K562 (cell line): ENCODE measurements around the gene DNAAF8. TPM values are rescaled to one million over a fixed set of nuclear protein-coding genes. Genes with fewer than 3 reads are reported as not detected.

Experiments
- ATAC-seq: fragments of 200-7000 bp; cut with Tn5 transposase; 3 replicates; pipeline ENCODE4 v1.9.1; 2020; ENCODE audit warnings: moderate library complexity
- BruUV-seq: library from RNA; stranded (reverse); fragments of 400-500 nt; replicated peaks from 2 replicates; lab custom pipeline; 2021; lab: Mats Ljungman, UMichigan
- CTCF ChIA-PET: fragments of 300-600 bp; formaldehyde crosslinking; extraction: SDS; loops from one replicate; lab custom pipeline; 2021; ENCODE audit warnings: low intra/inter-chr PET ratio; lab: Yijun Ruan, JAX
- POLR2A ChIA-PET: fragments of 300-600, 350-650 bp; sonication (Branson Sonifier 250); formaldehyde crosslinking; extraction: SDS; loops from one replicate; lab custom pipeline; 2021; ENCODE audit warnings: antibody characterized with exemption, inconsistent platforms; lab: Yijun Ruan, JAX
- DNase-seq, 4 experiments: peaks; one replicate each; pipeline versions ENCODE4 v3.0.0 to v3.0.0-alpha.2; 2011 to 2018; ENCODE audit warnings: low spot score in 3 of 4, mixed read lengths in 3 of 4; ENCODE audit errors: extremely low read depth in 1 of 4
- FAIRE-seq: peaks from 2 replicates; lab custom pipeline; 2011; peaks lifted over from hg19 to GRCh38; lab: Jason Lieb, UNC
- H2AFZ ChIP-seq: 2 replicates; pipeline ENCODE4 v1.6.0; 2011; ENCODE audit warnings: low read depth, low read length, control low read depth, inconsistent platforms
- H3K27ac ChIP-seq: fragments of 200-600 bp; 3 replicates; pipeline ENCODE4 v1.8.0; 2011; ENCODE audit warnings: low read depth, mild to moderate bottlenecking, control low read depth, inconsistent platforms, low read length, moderate library complexity, mixed read lengths; ENCODE audit errors: extremely low read depth
- H3K27me3 ChIP-seq, 2 experiments: fragments of 300-600 bp in 1 of 2; 2 replicates in 1 of 2; 3 replicates in 1 of 2; pipeline versions ENCODE4 v1.6.0 to v1.8.0; 2011; ENCODE audit warnings: inconsistent platforms in 2 of 2, low read length in 2 of 2, mild to moderate bottlenecking in 1 of 2, mixed read lengths in 1 of 2, moderate library complexity in 1 of 2; ENCODE audit not compliant: control insufficient read depth in 2 of 2, insufficient read depth in 2 of 2
- H3K36me3 ChIP-seq: fragments of 300-600 bp; 3 replicates; pipeline ENCODE4 v1.8.0; 2011; ENCODE audit warnings: mild to moderate bottlenecking, low read length, inconsistent platforms; ENCODE audit not compliant: control insufficient read depth, insufficient read depth
- H3K4me1 ChIP-seq, 2 experiments: fragments of 200-600 bp in 1 of 2; replicated peaks in 1 of 2; 2 replicates in 1 of 2; 3 replicates in 1 of 2; pipeline versions ENCODE4 v1.5.1 to v1.8.0; 2011; ENCODE audit warnings: inconsistent platforms in 2 of 2, low read length in 2 of 2, mild to moderate bottlenecking in 1 of 2, mixed read lengths in 1 of 2, moderate library complexity in 1 of 2; ENCODE audit not compliant: control insufficient read depth in 2 of 2, insufficient read depth in 2 of 2
- H3K4me2 ChIP-seq: 2 replicates; pipeline ENCODE4 v1.6.1; 2011; ENCODE audit warnings: low read length, control low read depth, inconsistent platforms, mixed read lengths; ENCODE audit not compliant: insufficient read depth
- H3K4me3 ChIP-seq: fragments of 200-600 bp; sonication (generic), shearing (Covaris generic); 2 replicates; pipeline ENCODE4 v1.5.1; 2016; ENCODE audit warnings: control low read depth, inconsistent platforms
- H3K79me2 ChIP-seq: fragments of 200-600 bp; 3 replicates; pipeline ENCODE4 v1.8.0; 2011; ENCODE audit warnings: low read length, inconsistent platforms; ENCODE audit not compliant: control insufficient read depth, insufficient read depth
- H3K9ac ChIP-seq, 2 experiments: 2 replicates each; pipeline versions ENCODE4 v1.6.0 to v1.6.1; 2011; ENCODE audit warnings: low read depth in 2 of 2, low read length in 2 of 2, control low read depth in 1 of 2, inconsistent platforms in 1 of 2, mild to moderate bottlenecking in 1 of 2, mixed read lengths in 1 of 2; ENCODE audit not compliant: insufficient read depth in 1 of 2
- H3K9me1 ChIP-seq: one replicate; pipeline ENCODE4 v1.6.0; 2011; ENCODE audit warnings: inconsistent platforms, mild to moderate bottlenecking, low read length, moderate library complexity; ENCODE audit not compliant: control insufficient read depth, insufficient read depth
- H3K9me3 ChIP-seq: replicated peaks from 2 replicates; pipeline ENCODE4 v1.5.1; 2011; ENCODE audit warnings: low read depth, low read length, inconsistent platforms; ENCODE audit not compliant: control insufficient read depth, insufficient read depth
- H4K20me1 ChIP-seq: replicated peaks from 2 replicates; pipeline ENCODE4 v1.6.1; 2011; ENCODE audit warnings: low read length, inconsistent platforms, mixed read lengths; ENCODE audit not compliant: control insufficient read depth, insufficient read depth
- CBX5 ChIP-seq: IDR thresholded peaks from 2 replicates; pipeline ENCODE4 v1.6.1; 2014; ENCODE audit warnings: low read depth, borderline replicate concordance
- CEBPG ChIP-seq, 3 experiments: fragments of 200-800 bp in 1 of 3; sonication (Bioruptor generic) in 1 of 3; sonication (generic) in 1 of 3; formaldehyde crosslinking in 1 of 3; IDR thresholded peaks in 2 of 3; conservative IDR thresholded peaks in 1 of 3; 2 replicates each; pipeline versions ENCODE4 v1.6.1 to v1.8.0; 2016 to 2022; ENCODE audit warnings: missing compliant biosample characterization in 2 of 3, missing genetic modification characterization in 2 of 3, mild to moderate bottlenecking in 1 of 3, missing genetic modification reagents in 1 of 3
- DLX4 ChIP-seq: fragments of 250-450 bp; sonication (Bioruptor Pico); IDR thresholded peaks from 2 replicates; pipeline ENCODE4 v1.6.1; 2021; ENCODE audit warnings: mild to moderate bottlenecking
- IFI16 ChIP-seq: fragments of 250-450 bp; sonication (Bioruptor Pico); IDR thresholded peaks from 2 replicates; pipeline ENCODE4 v2.1.2; 2022; ENCODE audit warnings: mild to moderate bottlenecking, inconsistent platforms
- MCM3 ChIP-seq: fragments of 450-650 bp; IDR thresholded peaks from 2 replicates; pipeline ENCODE4 v1.6.1; 2016
- RAD51 ChIP-seq: fragments of 450-650 bp; IDR thresholded peaks from 2 replicates; pipeline ENCODE4 v1.7.1; 2016; ENCODE audit warnings: low read depth, mild to moderate bottlenecking, borderline replicate concordance
- SREBF1 ChIP-seq: fragments of 150-350 bp; IDR thresholded peaks from 2 replicates; pipeline ENCODE4 v1.6.1; 2014; ENCODE audit warnings: antibody characterized with exemption, low read depth, low read length, borderline replicate concordance
- TFE3 ChIP-seq: fragments of 450-650 bp; formaldehyde crosslinking; IDR thresholded peaks from 2 replicates; pipeline ENCODE4 v1.4.0; 2020; ENCODE audit warnings: mild to moderate bottlenecking, mixed read lengths
- TOE1 ChIP-seq, 2 experiments: fragments of 450-650 bp in 1 of 2; sonication (generic) in 1 of 2; formaldehyde crosslinking in 1 of 2; IDR thresholded peaks; 2 replicates each; pipeline versions ENCODE4 v1.7.1 to v1.8.0; 2016 to 2022; ENCODE audit warnings: borderline replicate concordance in 2 of 2, mild to moderate bottlenecking in 2 of 2, antibody characterized with exemption in 1 of 2, inconsistent platforms in 1 of 2, low read depth in 1 of 2, missing genetic modification reagents in 1 of 2, moderate library complexity in 1 of 2
- USF2 ChIP-seq: sonication (generic); formaldehyde crosslinking; IDR thresholded peaks from 2 replicates; pipeline ENCODE4 v1.5.0; 2020; ENCODE audit warnings: missing genetic modification reagents
- ZNF347 ChIP-seq: fragments of 450-650 bp; formaldehyde crosslinking; IDR thresholded peaks from 2 replicates; pipeline ENCODE4 v1.4.0; 2020; ENCODE audit warnings: low read depth, mild to moderate bottlenecking, moderate library complexity
- WGBS: fragments of 100-300 bp; shearing (Covaris generic); methylation state at CpG from one replicate; pipeline ENCODE4 v1.1.6; 2016; ENCODE audit warnings: low coverage, mixed read lengths; ENCODE audit not compliant: insufficient coverage; ENCODE audit errors: missing lambda C conversion rate; 5-methylcytosine and 5-hydroxymethylcytosine counted together
- in situ Hi-C: fragments of 300-500 bp; cut with MboI; formaldehyde crosslinking; loops from 4 replicates; pipeline ENCODE4 v1.15.0; 2018; ENCODE audit warnings: inconsistent platforms, mixed read lengths
- intact Hi-C: fragments of 100-400 bp; cut with micrococcal nuclease; formaldehyde crosslinking; loops from 2 replicates; pipeline ENCODE4 v1.14.2; 2022
- polyA plus RNA-seq, 8 experiments: library from polyadenylated mRNA; depleted of rRNA in 4 of 8; stranded (reverse) in 5 of 8; unstranded in 3 of 8; fragments of >200 nt; fragmentation: Nextera tagmentation in 2 of 8; fragmentation: Illumina TruSeq in 1 of 8; extraction: Ambion mirVana in 2 of 8; extraction: Trizol in 1 of 8; gene quantifications; 2 replicates each; pipeline versions ENCODE4 v1.2.1 to v1.2.3, GENCODE V29; 2011 to 2014; ENCODE audit warnings: inconsistent platforms in 1 of 8, missing spikeins in 1 of 8
- total RNA-seq, 7 experiments: library from RNA; depleted of rRNA in 6 of 7; stranded (reverse); fragments of >200 nt in 6 of 7; fragmentation: Illumina TruSeq in 2 of 7; extraction: Trizol in 2 of 7; gene quantifications; 2 replicates each; pipeline versions ENCODE4 v1.2.1 to v1.2.3, GENCODE V29; 2011 to 2021; ENCODE audit warnings: low replicate concordance in 1 of 7
- TF ChIP-seq, protein P1 (sequence below): fragments of 250-450 bp; sonication (Bioruptor Pico); IDR thresholded peaks from 2 replicates; pipeline ENCODE4 v1.5.0; 2021
- TF ChIP-seq, protein P2 (sequence below): sonication (generic); formaldehyde crosslinking; IDR thresholded peaks from 2 replicates; pipeline ENCODE4 v1.8.1; 2023; ENCODE audit warnings: mild to moderate bottlenecking, missing genetic modification reagents

The DNAAF8 gene
- total and polyA plus RNA-seq, 9 of the 15 experiments (the other 6 are each of a cell fraction or from before 2014, with no cell fraction given): 0.04 to 0.12 (median 0.10) TPM; not detected in 6

GRCh38 chr16:4765511-4766474, 31.5 kb downstream of the DNAAF8 start:
- ChIA-PET POLR2A (interaction anchor here (1.3 kb wide), 2 partner anchors 10 to 31 kb away, joined by 3 to 9 read pairs; partner anchors contain the start of genes ANKS3 and DNAAF8), CTCF (no interaction called here)
- ATAC-seq: no peak
- peak overlapping the region; percentile 84; the same call in 2 of the 3 replicates for H3K27ac ChIP-seq
- H3K4me3 ChIP-seq: peak overlapping the region; percentile 94
- BruUV-seq: no TSS peak
- H3K36me3 ChIP-seq: peaks cover 38% of the 10 kb centered on the region; the same call in 2 of the 3 replicates
- 71% methylated on average over 21 of the region's 26 CpGs for WGBS
- no peak for DNase-seq
- intact Hi-C loops (loop anchor here (2.0 kb wide), 1 partner anchor 81 kb away; the partner anchor contains the start of genes GLYR1 and UBN1), in situ Hi-C loops (no loop called here)
- H3K9ac ChIP-seq: peak overlapping the region; percentile 88 to 97
- H3K79me2 ChIP-seq: peaks cover 21% of the 10 kb centered on the region
- H3K4me1 ChIP-seq: peaks cover 21 to 50% of the 10 kb centered on the region in 2 experiments
- no peaks in the 10 kb centered on the region for H3K27me3 ChIP-seq
- no peaks in the 10 kb centered on the region for H4K20me1 ChIP-seq
- H3K9me3 ChIP-seq: no peaks in the 10 kb centered on the region
- no peaks in the 10 kb centered on the region for H3K9me1 ChIP-seq
- H3K4me2 ChIP-seq: peak overlapping the region; percentile 82
- no peak for FAIRE-seq
- H2AFZ ChIP-seq: peak overlapping the region; percentile 84; the same call in 1 of the 2 replicates
- TF ChIP-seq TFE3 (CRISPR knock-in tag): peak; percentile 53
- no peak for TF ChIP-seq MCM3
- TF ChIP-seq CEBPG (CRISPR knock-in tag; IDR thresholded peaks at IDR 0.05): no peak
- TF ChIP-seq CEBPG (tag; conservative IDR thresholded peaks at IDR 0.05 in 1 of 2, IDR thresholded peaks at IDR 0.05 in 1 of 2): no peak
- TF ChIP-seq ZNF347 (CRISPR knock-in tag): no peak
- no peak for TF ChIP-seq IFI16
- TF ChIP-seq USF2 (CRISPR knock-in tag): no peak
- TF ChIP-seq CBX5: no peak
- peak; percentile 72; the same call in 1 of the 2 replicates for TF ChIP-seq TOE1 (IDR thresholded peaks at IDR 0.05; ENCODE audit: borderline replicate concordance)
- TF ChIP-seq TOE1 (CRISPR knock-in tag; IDR thresholded peaks at IDR 0.05; ENCODE audit: borderline replicate concordance, low read depth): no peak
- no peak for TF ChIP-seq DLX4
- peak; percentile 41; the same call in 1 of the 2 replicates for TF ChIP-seq RAD51
- no peak for TF ChIP-seq SREBF1
- TF ChIP-seq, protein P1, sequence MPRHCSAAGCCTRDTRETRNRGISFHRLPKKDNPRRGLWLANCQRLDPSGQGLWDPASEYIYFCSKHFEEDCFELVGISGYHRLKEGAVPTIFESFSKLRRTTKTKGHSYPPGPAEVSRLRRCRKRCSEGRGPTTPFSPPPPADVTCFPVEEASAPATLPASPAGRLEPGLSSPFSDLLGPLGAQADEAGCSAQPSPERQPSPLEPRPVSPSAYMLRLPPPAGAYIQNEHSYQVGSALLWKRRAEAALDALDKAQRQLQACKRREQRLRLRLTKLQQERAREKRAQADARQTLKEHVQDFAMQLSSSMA (CRISPR knock-in tag): no peak
- TF ChIP-seq, protein P2, sequence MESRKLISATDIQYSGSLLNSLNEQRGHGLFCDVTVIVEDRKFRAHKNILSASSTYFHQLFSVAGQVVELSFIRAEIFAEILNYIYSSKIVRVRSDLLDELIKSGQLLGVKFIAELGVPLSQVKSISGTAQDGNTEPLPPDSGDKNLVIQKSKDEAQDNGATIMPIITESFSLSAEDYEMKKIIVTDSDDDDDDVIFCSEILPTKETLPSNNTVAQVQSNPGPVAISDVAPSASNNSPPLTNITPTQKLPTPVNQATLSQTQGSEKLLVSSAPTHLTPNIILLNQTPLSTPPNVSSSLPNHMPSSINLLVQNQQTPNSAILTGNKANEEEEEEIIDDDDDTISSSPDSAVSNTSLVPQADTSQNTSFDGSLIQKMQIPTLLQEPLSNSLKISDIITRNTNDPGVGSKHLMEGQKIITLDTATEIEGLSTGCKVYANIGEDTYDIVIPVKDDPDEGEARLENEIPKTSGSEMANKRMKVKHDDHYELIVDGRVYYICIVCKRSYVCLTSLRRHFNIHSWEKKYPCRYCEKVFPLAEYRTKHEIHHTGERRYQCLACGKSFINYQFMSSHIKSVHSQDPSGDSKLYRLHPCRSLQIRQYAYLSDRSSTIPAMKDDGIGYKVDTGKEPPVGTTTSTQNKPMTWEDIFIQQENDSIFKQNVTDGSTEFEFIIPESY (CRISPR knock-in tag): peak; percentile 87
